ENCODE results near the gene CD247.

The CD247 gene

GRCh38 chr1:167510881-167511280 is 7.4 kb downstream of the CD247 start:
- Histone ChIP-seq H3K4me3 (ENCODE audit: insufficient read length, low read depth) (no peak overlapping the region), H3K36me3 (ENCODE audit: insufficient read depth, insufficient read length, low read length) (no peaks in the 10 kb centered on the region), H3K9me3 (ENCODE audit: insufficient read depth, low read length) (no peaks in the 10 kb centered on the region), H3K4me1 (ENCODE audit: insufficient read depth, insufficient read length) (peaks cover 3% of the 10 kb centered on the region), H3K9ac (ENCODE audit: insufficient read length, low read depth) (no peak overlapping the region), H3K27me3 (ENCODE audit: insufficient read depth, insufficient read length) (no peaks in the 10 kb centered on the region)
- TF ChIP-seq SUZ12 (IDR thresholded peaks at IDR 0.05; ENCODE audit: extremely low read depth, insufficient read depth, insufficient read length) (no peak), ZNF274 (IDR thresholded peaks at IDR 0.05; ENCODE audit: low read depth, low read length) (no peak), YY1 (IDR thresholded peaks at IDR 0.05; ENCODE audit: insufficient read depth, insufficient read length) (no peak)
- DNase-seq (ENCODE audit: low read depth, low spot score): no peak

DNA sequence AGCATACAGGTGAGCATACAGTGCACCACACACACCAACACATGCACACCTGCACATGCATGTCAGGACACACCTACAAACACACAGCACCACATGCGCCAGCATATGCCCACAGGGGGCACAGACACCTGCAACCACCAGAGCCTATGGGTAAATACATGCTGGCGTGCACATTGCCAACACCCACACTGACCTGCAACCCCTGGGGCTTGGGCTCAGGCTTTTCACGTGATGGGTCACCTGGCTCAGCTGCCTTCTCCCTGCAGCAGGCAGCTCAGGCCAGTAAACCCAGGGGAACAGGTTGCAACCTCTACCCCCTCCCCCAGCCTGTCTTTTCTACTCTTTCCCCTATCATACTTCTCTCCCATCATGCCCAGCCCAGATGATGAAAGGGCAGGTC is 8.1 kb downstream of the CD247 start:
- Histone ChIP-seq H3K27me3 (ENCODE audit: insufficient read depth, insufficient read length) (no peaks in the 10 kb centered on the region), H3K9me3 (ENCODE audit: insufficient read depth, low read length) (no peaks in the 10 kb centered on the region), H3K4me1 (ENCODE audit: insufficient read depth, insufficient read length) (peaks cover 3% of the 10 kb centered on the region)

GRCh38 chr1:167509587-167509986 is 8.7 kb downstream of the CD247 start:
- no peaks in the 10 kb centered on the region for H3K36me3 ChIP-seq (ENCODE audit: insufficient read depth, insufficient read length, low read length)
- no peak overlapping the region for H3K4me3 ChIP-seq (ENCODE audit: insufficient read length, low read depth)
- TF ChIP-seq YY1 (IDR thresholded peaks at IDR 0.05; ENCODE audit: insufficient read depth, insufficient read length) (no peak), SUZ12 (IDR thresholded peaks at IDR 0.05; ENCODE audit: extremely low read depth, insufficient read depth, insufficient read length) (no peak), ZNF274 (IDR thresholded peaks at IDR 0.05; ENCODE audit: low read depth, low read length) (no peak)
- H3K9me3 ChIP-seq (ENCODE audit: insufficient read depth, low read length): no peaks in the 10 kb centered on the region
- H3K9ac ChIP-seq (ENCODE audit: insufficient read length, low read depth): no peak overlapping the region
- peaks cover 4% of the 10 kb centered on the region for H3K4me1 ChIP-seq (ENCODE audit: insufficient read depth, insufficient read length)
- H3K27me3 ChIP-seq (ENCODE audit: insufficient read depth, insufficient read length): no peaks in the 10 kb centered on the region
- no peak for DNase-seq (ENCODE audit: low read depth, low spot score)

More for the DNA sequence above, 8.1 kb downstream of the CD247 start:
- TF ChIP-seq ZNF274 (IDR thresholded peaks at IDR 0.05; ENCODE audit: low read depth, low read length): no peak
- no peak for TF ChIP-seq SUZ12 (IDR thresholded peaks at IDR 0.05; ENCODE audit: extremely low read depth, insufficient read depth, insufficient read length)
- no peak for TF ChIP-seq YY1 (IDR thresholded peaks at IDR 0.05; ENCODE audit: insufficient read depth, insufficient read length)
- Histone ChIP-seq H3K9ac (ENCODE audit: insufficient read length, low read depth) (no peak overlapping the region), H3K36me3 (ENCODE audit: insufficient read depth, insufficient read length, low read length) (no peaks in the 10 kb centered on the region), H3K4me3 (ENCODE audit: insufficient read length, low read depth) (no peak overlapping the region)
- no peak for DNase-seq (ENCODE audit: low read depth, low spot score)

GRCh38 chr1:167507719-167508118 is 10.6 kb downstream of the CD247 start:
- Histone ChIP-seq H3K4me1 (ENCODE audit: insufficient read depth, insufficient read length) (peaks cover 18% of the 10 kb centered on the region), H3K36me3 (ENCODE audit: insufficient read depth, insufficient read length, low read length) (no peaks in the 10 kb centered on the region), H3K9ac (ENCODE audit: insufficient read length, low read depth) (no peak overlapping the region), H3K4me3 (ENCODE audit: insufficient read length, low read depth) (no peak overlapping the region), H3K9me3 (ENCODE audit: insufficient read depth, low read length) (no peaks in the 10 kb centered on the region), H3K27me3 (ENCODE audit: insufficient read depth, insufficient read length) (no peaks in the 10 kb centered on the region)
- no peak for DNase-seq (ENCODE audit: low read depth, low spot score)
- TF ChIP-seq ZNF274 (IDR thresholded peaks at IDR 0.05; ENCODE audit: low read depth, low read length): no peak
- no peak for TF ChIP-seq SUZ12 (IDR thresholded peaks at IDR 0.05; ENCODE audit: extremely low read depth, insufficient read depth, insufficient read length)
- TF ChIP-seq YY1 (IDR thresholded peaks at IDR 0.05; ENCODE audit: insufficient read depth, insufficient read length): no peak

- Histone ChIP-seq H3K9ac (ENCODE audit: insufficient read length, low read depth) (no peak overlapping the region), H3K4me3 (ENCODE audit: insufficient read length, low read depth) (no peak overlapping the region), H3K27me3 (ENCODE audit: insufficient read depth, insufficient read length) (no peaks in the 10 kb centered on the region), H3K36me3 (ENCODE audit: insufficient read depth, insufficient read length, low read length) (no peaks in the 10 kb centered on the region), H3K4me1 (ENCODE audit: insufficient read depth, insufficient read length) (peaks cover 29% of the 10 kb centered on the region), H3K9me3 (ENCODE audit: insufficient read depth, low read length) (no peaks in the 10 kb centered on the region)
- TF ChIP-seq SUZ12 (IDR thresholded peaks at IDR 0.05; ENCODE audit: extremely low read depth, insufficient read depth, insufficient read length): no peak
- no peak for TF ChIP-seq YY1 (IDR thresholded peaks at IDR 0.05; ENCODE audit: insufficient read depth, insufficient read length)
- TF ChIP-seq ZNF274 (IDR thresholded peaks at IDR 0.05; ENCODE audit: low read depth, low read length): no peak
- DNase-seq (ENCODE audit: low read depth, low spot score): no peak
Measured at GRCh38 chr1:167504467-167504827, 13.9 kb downstream of the CD247 start.

GRCh38 chr1:167503626-167504466 is 14.5 kb downstream of the CD247 start:
- TF ChIP-seq YY1 (IDR thresholded peaks at IDR 0.05; ENCODE audit: insufficient read depth, insufficient read length): no peak
- TF ChIP-seq SUZ12 (IDR thresholded peaks at IDR 0.05; ENCODE audit: extremely low read depth, insufficient read depth, insufficient read length): no peak
- no peak for TF ChIP-seq ZNF274 (IDR thresholded peaks at IDR 0.05; ENCODE audit: low read depth, low read length)
- Histone ChIP-seq H3K27me3 (ENCODE audit: insufficient read depth, insufficient read length) (no peaks in the 10 kb centered on the region), H3K36me3 (ENCODE audit: insufficient read depth, insufficient read length, low read length) (no peaks in the 10 kb centered on the region), H3K9me3 (ENCODE audit: insufficient read depth, low read length) (no peaks in the 10 kb centered on the region), H3K4me1 (ENCODE audit: insufficient read depth, insufficient read length) (peaks cover 30% of the 10 kb centered on the region), H3K9ac (ENCODE audit: insufficient read length, low read depth) (no peak overlapping the region), H3K4me3 (ENCODE audit: insufficient read length, low read depth) (no peak overlapping the region)
- no peak for DNase-seq (ENCODE audit: low read depth, low spot score)

DNA sequence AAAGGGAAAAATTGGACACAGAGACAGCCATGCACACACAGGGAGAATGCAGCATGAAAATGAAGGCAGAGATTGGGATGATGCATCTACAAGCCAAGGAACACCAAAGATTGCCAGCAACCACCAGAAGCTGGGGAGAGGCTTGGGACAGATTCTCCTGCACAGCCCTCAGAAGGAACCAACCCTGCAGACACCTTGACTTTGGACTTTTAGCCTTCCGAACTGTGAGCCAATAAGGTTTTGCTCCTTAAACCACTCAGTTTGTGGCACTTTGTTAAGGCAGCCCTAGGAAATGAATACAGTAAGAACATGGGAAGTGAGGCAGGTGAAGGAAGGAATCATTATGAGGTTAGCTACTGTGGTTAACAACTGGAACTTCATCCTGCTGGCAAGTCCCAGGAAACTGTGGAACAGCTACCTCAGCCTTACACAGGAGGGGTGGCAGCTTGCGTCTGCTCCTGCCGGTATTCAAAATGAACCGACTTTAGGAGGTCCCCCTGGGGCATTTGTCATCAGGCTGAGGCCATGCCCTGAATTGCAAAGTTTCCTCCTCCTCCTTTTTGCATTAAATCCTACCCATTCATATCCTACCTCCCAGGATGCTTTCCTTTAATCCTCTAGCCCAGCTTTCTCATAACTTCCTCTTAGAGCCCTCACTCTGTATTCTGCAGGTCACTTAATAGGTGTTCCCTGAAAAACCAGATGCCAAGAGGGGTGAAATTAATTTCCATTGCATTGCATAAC is 15.4 kb downstream of the CD247 start:
- no peak for TF ChIP-seq YY1 (IDR thresholded peaks at IDR 0.05; ENCODE audit: insufficient read depth, insufficient read length)
- no peak for TF ChIP-seq ZNF274 (IDR thresholded peaks at IDR 0.05; ENCODE audit: low read depth, low read length)
- TF ChIP-seq SUZ12 (IDR thresholded peaks at IDR 0.05; ENCODE audit: extremely low read depth, insufficient read depth, insufficient read length): no peak
- H3K4me1 ChIP-seq (ENCODE audit: insufficient read depth, insufficient read length): peaks cover 30% of the 10 kb centered on the region
- DNase-seq (ENCODE audit: low read depth, low spot score): peak; percentile 75

More for the DNA sequence above, 15.4 kb downstream of the CD247 start:
- Histone ChIP-seq H3K4me3 (ENCODE audit: insufficient read length, low read depth) (no peak overlapping the region), H3K27me3 (ENCODE audit: insufficient read depth, insufficient read length) (no peaks in the 10 kb centered on the region), H3K36me3 (ENCODE audit: insufficient read depth, insufficient read length, low read length) (no peaks in the 10 kb centered on the region), H3K9me3 (ENCODE audit: insufficient read depth, low read length) (no peaks in the 10 kb centered on the region), H3K9ac (ENCODE audit: insufficient read length, low read depth) (no peak overlapping the region)
